ENCODE data around the gene PRKG1.

DNA sequence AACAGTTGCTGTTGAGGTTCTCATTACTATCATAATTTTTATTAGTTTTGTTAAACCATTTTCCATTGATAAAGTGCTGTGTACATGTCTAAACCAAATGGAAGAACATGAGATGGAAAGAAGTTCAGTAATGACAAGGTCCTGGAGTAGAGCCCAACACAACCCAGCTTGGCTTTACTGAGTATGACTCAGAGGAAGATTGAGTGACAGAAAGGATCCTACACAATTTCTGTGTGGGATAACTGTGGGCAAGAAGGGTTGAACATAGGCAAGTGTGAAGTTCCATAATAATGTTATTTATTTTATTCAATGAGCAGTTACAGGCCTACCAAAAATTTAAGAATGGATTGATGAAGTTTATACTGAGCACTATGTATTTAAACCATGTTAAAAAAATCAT is 15.9 kb downstream of the PRKG1 start:
- TF ChIP-seq EZH2 (IDR thresholded peaks at IDR 0.05; ENCODE audit: borderline replicate concordance, low read depth, low read length, severe bottlenecking): no peak
- TF ChIP-seq, protein P1, sequence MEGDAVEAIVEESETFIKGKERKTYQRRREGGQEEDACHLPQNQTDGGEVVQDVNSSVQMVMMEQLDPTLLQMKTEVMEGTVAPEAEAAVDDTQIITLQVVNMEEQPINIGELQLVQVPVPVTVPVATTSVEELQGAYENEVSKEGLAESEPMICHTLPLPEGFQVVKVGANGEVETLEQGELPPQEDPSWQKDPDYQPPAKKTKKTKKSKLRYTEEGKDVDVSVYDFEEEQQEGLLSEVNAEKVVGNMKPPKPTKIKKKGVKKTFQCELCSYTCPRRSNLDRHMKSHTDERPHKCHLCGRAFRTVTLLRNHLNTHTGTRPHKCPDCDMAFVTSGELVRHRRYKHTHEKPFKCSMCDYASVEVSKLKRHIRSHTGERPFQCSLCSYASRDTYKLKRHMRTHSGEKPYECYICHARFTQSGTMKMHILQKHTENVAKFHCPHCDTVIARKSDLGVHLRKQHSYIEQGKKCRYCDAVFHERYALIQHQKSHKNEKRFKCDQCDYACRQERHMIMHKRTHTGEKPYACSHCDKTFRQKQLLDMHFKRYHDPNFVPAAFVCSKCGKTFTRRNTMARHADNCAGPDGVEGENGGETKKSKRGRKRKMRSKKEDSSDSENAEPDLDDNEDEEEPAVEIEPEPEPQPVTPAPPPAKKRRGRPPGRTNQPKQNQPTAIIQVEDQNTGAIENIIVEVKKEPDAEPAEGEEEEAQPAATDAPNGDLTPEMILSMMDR (IDR thresholded peaks at IDR 0.05; ENCODE audit: borderline replicate concordance, extremely low read depth, low read length, poor library complexity, severe bottlenecking): no peak
